ENCODE data around the gene SPATA13.

GRCh38 chr13:24249624-24250023 is 89.1 kb downstream of the SPATA13 start:
- no peak for TF ChIP-seq EZH2 (IDR thresholded peaks at IDR 0.05; ENCODE audit: insufficient read depth, poor library complexity, severe bottlenecking)
- no peak for TF ChIP-seq EZH2phosphoT487 (IDR thresholded peaks at IDR 0.05; ENCODE audit: insufficient read depth, low read depth)

Data from GM23248 (cell line).